ENCODE measurements around the gene AMZ2. TPM values are rescaled to one million over a fixed set of nuclear protein-coding genes. Genes with fewer than 3 reads are reported as not detected.
A peak's percentile ranks its signal among the peaks of the same experiment; 100 is the strongest.
"Not testable (repeated sequence)": the region's sequence is repeated elsewhere in the genome, so short reads cannot be mapped to it uniquely, and the experiment has no call there.

AMZ2 gene
- 63.1 and 69.2 TPM in 2 replicates for total RNA-seq
- polyA plus RNA-seq, result 122 and 153 TPM in 2 replicates

- peak within 1 kb of the TSS; percentile 89 for H3K4me3 ChIP-seq
- no peaks in the 10 kb centered on the region for H3K9me3 ChIP-seq (ENCODE audit: low read depth)
- H3K27me3 ChIP-seq, result no peaks in the 10 kb centered on the region
- TF ChIP-seq CTCF (IDR thresholded peaks at IDR 0.05; ENCODE audit: low read depth, low read length), result no peak
- H3K27ac ChIP-seq, result peak within 1 kb of the TSS; percentile 93
- peaks cover 4% of the 10 kb centered on the region for H3K4me1 ChIP-seq (ENCODE audit: low read depth)
- DNase-seq (ENCODE audit: low read depth in 1 of 2, low spot score in 1 of 2), result peak; percentile 97
- peaks cover 8% of the 10 kb centered on the region for H3K36me3 ChIP-seq
These were observed at the start of gene AMZ2 for GRCh38 chr17:68247445-68248198. Gene AMZ2 (plus strand): TSS chr17:68248043. CDS start chr17:68250188, 2,145 bp downstream.

GRCh38 chr17:68198931-68199836 is 48.7 kb upstream of the AMZ2 start:
- Histone ChIP-seq H3K27me3 (peaks cover 99% of the 10 kb centered on the region), H3K4me1 (ENCODE audit: low read depth) (peaks cover 15% of the 10 kb centered on the region), H3K9me3 (ENCODE audit: low read depth) (no peaks in the 10 kb centered on the region), H3K36me3 (no peaks in the 10 kb centered on the region), H3K4me3 (peak overlapping the region; percentile 24), H3K27ac (no peak overlapping the region)
- peak in 1 of 2 donors; percentile 23 for DNase-seq (ENCODE audit: low read depth in 1 of 2, low spot score in 1 of 2)
- no peak for TF ChIP-seq CTCF (IDR thresholded peaks at IDR 0.05; ENCODE audit: low read depth, low read length)

GRCh38 chr17:68199837-68200688 is 47.8 kb upstream of the AMZ2 start:
- peak overlapping the region; percentile 14 for H3K4me3 ChIP-seq
- H3K4me1 ChIP-seq (ENCODE audit: low read depth), result peaks cover 18% of the 10 kb centered on the region

GRCh38 chr17:68200689-68201417 is 47.0 kb upstream of the AMZ2 start:
- TF ChIP-seq CTCF (IDR thresholded peaks at IDR 0.05; ENCODE audit: low read depth, low read length), result peak; percentile 93
- peak; percentile 73 to 83 for DNase-seq (ENCODE audit: low read depth in 1 of 2, low spot score in 1 of 2)
- Histone ChIP-seq H3K27me3 (peaks cover 92% of the 10 kb centered on the region), H3K4me1 (ENCODE audit: low read depth) (peaks cover 18% of the 10 kb centered on the region), H3K4me3 (peak overlapping the region; percentile 14), H3K36me3 (no peaks in the 10 kb centered on the region), H3K9me3 (ENCODE audit: low read depth) (no peaks in the 10 kb centered on the region), H3K27ac (no peak overlapping the region)

More at GRCh38 chr17:68199837-68200688, 47.8 kb upstream of the AMZ2 start:
- no peak for DNase-seq (ENCODE audit: low read depth in 1 of 2, low spot score in 1 of 2)
- peaks cover 99% of the 10 kb centered on the region for H3K27me3 ChIP-seq
- TF ChIP-seq CTCF (IDR thresholded peaks at IDR 0.05; ENCODE audit: low read depth, low read length), result no peak
- H3K36me3 ChIP-seq, result no peaks in the 10 kb centered on the region
- no peaks in the 10 kb centered on the region for H3K9me3 ChIP-seq (ENCODE audit: low read depth)
- no peak overlapping the region for H3K27ac ChIP-seq

- H3K27me3 ChIP-seq, result peaks cover 86% of the 10 kb centered on the region
- not testable (repeated sequence) for DNase-seq (ENCODE audit: low read depth in 1 of 2, low spot score in 1 of 2); H3K4me3 ChIP-seq; H3K36me3 ChIP-seq; H3K9me3 ChIP-seq (ENCODE audit: low read depth); H3K27ac ChIP-seq
- peaks cover 15% of the 10 kb centered on the region for H3K4me1 ChIP-seq (ENCODE audit: low read depth)
These were observed 46.4 kb upstream of the AMZ2 start for GRCh38 chr17:68201418-68201771.

- H3K9me3 ChIP-seq (ENCODE audit: low read depth); H3K4me3 ChIP-seq; H3K36me3 ChIP-seq; H3K4me1 ChIP-seq (ENCODE audit: low read depth); H3K27ac ChIP-seq; DNase-seq (ENCODE audit: low read depth in 1 of 2, low spot score in 1 of 2): not testable (repeated sequence)
- peaks cover 77% of the 10 kb centered on the region for H3K27me3 ChIP-seq
These were observed 45.5 kb upstream of the AMZ2 start for GRCh38 chr17:68202321-68202720.
